H9 (cell line): ENCODE data around the gene ATF5. TPM values are rescaled to one million over a fixed set of nuclear protein-coding genes. Genes with fewer than 3 reads are reported as not detected.

ENCODE experiments used
- DNase-seq: peaks from one replicate; pipeline ENCODE4 v3.0.0-alpha.2; 2017
- H2AFZ ChIP-seq: one replicate; pipeline ENCODE4 v1.6.1; 2013; ENCODE audit warnings: mild to moderate bottlenecking, low read length, control low read depth, moderate library complexity
- H2AK5ac ChIP-seq: 2 replicates; pipeline ENCODE4 v1.6.1; 2013; ENCODE audit warnings: low read length, control low read depth, mixed read lengths; ENCODE audit not compliant: insufficient read length
- H2BK120ac ChIP-seq: one replicate; pipeline ENCODE4 v1.6.1; 2013; ENCODE audit warnings: low read depth, mild to moderate bottlenecking, low read length, control low read depth, inconsistent platforms; ENCODE audit not compliant: poor library complexity, severe bottlenecking
- H2BK12ac ChIP-seq: 2 replicates; pipeline ENCODE4 v1.6.1; 2013; ENCODE audit warnings: low read length, control low read depth, mixed read lengths, low read depth; ENCODE audit not compliant: insufficient read length
- H2BK15ac ChIP-seq: 2 replicates; pipeline ENCODE4 v1.6.1; 2013; ENCODE audit warnings: low read depth, low read length, control low read depth
- H2BK20ac ChIP-seq: one replicate; pipeline ENCODE4 v1.6.1; 2013; ENCODE audit warnings: low read depth, mild to moderate bottlenecking, low read length, control low read depth, inconsistent platforms; ENCODE audit not compliant: poor library complexity, severe bottlenecking
- H2BK5ac ChIP-seq: 2 replicates; pipeline ENCODE4 v1.6.1; 2013; ENCODE audit warnings: low read length, control low read depth, mixed read lengths; ENCODE audit not compliant: insufficient read length
- H3K14ac ChIP-seq: 2 replicates; pipeline ENCODE4 v1.6.1; 2013; ENCODE audit warnings: low read length, control low read depth; ENCODE audit not compliant: insufficient read depth
- H3K18ac ChIP-seq: 2 replicates; pipeline ENCODE4 v1.6.1; 2013; ENCODE audit warnings: low read depth, mild to moderate bottlenecking, mixed read lengths, low read length, control low read depth; ENCODE audit not compliant: insufficient read length
- H3K23ac ChIP-seq: 2 replicates; pipeline ENCODE4 v1.6.1; 2013; ENCODE audit warnings: low read length, control low read depth, mixed read lengths, low read depth; ENCODE audit not compliant: insufficient read length
- H3K23me2 ChIP-seq: 2 replicates; pipeline ENCODE4 v1.6.1; 2013; ENCODE audit warnings: low read depth, mild to moderate bottlenecking, mixed read lengths, low read length, control low read depth; ENCODE audit not compliant: insufficient read length, poor library complexity, severe bottlenecking
- H3K27ac ChIP-seq: 2 replicates; pipeline ENCODE4 v1.5.1; 2013; ENCODE audit warnings: low read length, control low read depth, mixed read lengths, low read depth; ENCODE audit not compliant: insufficient read length
- H3K27me3 ChIP-seq: 2 replicates; pipeline ENCODE4 v1.6.1; 2013; ENCODE audit warnings: low read length, control low read depth, inconsistent platforms; ENCODE audit not compliant: insufficient read depth
- H3K4ac ChIP-seq: 2 replicates; pipeline ENCODE4 v1.6.1; 2013; ENCODE audit warnings: low read depth, mild to moderate bottlenecking, control low read depth, inconsistent platforms, low read length, moderate library complexity
- H3K4me1 ChIP-seq: 2 replicates; pipeline ENCODE4 v1.6.1; 2013; ENCODE audit warnings: low read length, control low read depth, inconsistent platforms; ENCODE audit not compliant: insufficient read depth
- H3K4me2 ChIP-seq: 2 replicates; pipeline ENCODE4 v1.6.1; 2013; ENCODE audit warnings: low read length, control low read depth, mixed read lengths; ENCODE audit not compliant: insufficient read length, insufficient read depth
- H3K56ac ChIP-seq: 2 replicates; pipeline ENCODE4 v1.6.1; 2013; ENCODE audit warnings: low read depth, mild to moderate bottlenecking, mixed read lengths, low read length, control low read depth; ENCODE audit not compliant: insufficient read length
- H3K79me1 ChIP-seq: 2 replicates; pipeline ENCODE4 v1.6.1; 2013; ENCODE audit warnings: low read depth, mild to moderate bottlenecking, moderate library complexity, low read length, control low read depth, inconsistent platforms; ENCODE audit not compliant: insufficient read depth, poor library complexity, severe bottlenecking
- H3K79me2 ChIP-seq: 2 replicates; pipeline ENCODE4 v1.6.1; 2013; ENCODE audit warnings: low read length, control low read depth, inconsistent platforms; ENCODE audit not compliant: insufficient read depth
- H3K9ac ChIP-seq: 2 replicates; pipeline ENCODE4 v1.6.1; 2013; ENCODE audit warnings: low read length, control low read depth, mixed read lengths; ENCODE audit not compliant: insufficient read length; ENCODE audit errors: extremely low read depth
- H3K9me3 ChIP-seq: one replicate; pipeline ENCODE4 v1.6.1; 2013; ENCODE audit warnings: low read depth, low read length, inconsistent platforms; ENCODE audit not compliant: control insufficient read depth
- H3T11ph ChIP-seq: one replicate; pipeline ENCODE4 v1.6.1; 2013; ENCODE audit warnings: mild to moderate bottlenecking, low read length, control low read depth, inconsistent platforms
- H4K20me1 ChIP-seq: one replicate; pipeline ENCODE4 v1.6.1; 2013; ENCODE audit not compliant: control insufficient read depth, insufficient read length, insufficient read depth
- H4K5ac ChIP-seq: 2 replicates; pipeline ENCODE4 v1.6.1; 2013; ENCODE audit warnings: low read depth, mild to moderate bottlenecking, mixed read lengths, low read length, control low read depth; ENCODE audit not compliant: insufficient read length
- H4K8ac ChIP-seq: replicated peaks from 2 replicates; pipeline ENCODE4 v1.6.1; 2013; ENCODE audit warnings: low read length, control low read depth, mixed read lengths, low read depth; ENCODE audit not compliant: insufficient read length
- H4K91ac ChIP-seq: 2 replicates; pipeline ENCODE4 v1.6.1; 2013; ENCODE audit warnings: low read depth, mild to moderate bottlenecking, moderate library complexity, mixed read lengths, low read length, control low read depth; ENCODE audit not compliant: insufficient read length
- H3K27ac Mint-ChIP-seq, 3 experiments: 2 replicates in 2 of 3; 3 replicates in 1 of 3; pipeline ENCODE4 v1.8.0; 2020 to 2021; ENCODE audit warnings: mixed read lengths in 3 of 3, mild to moderate bottlenecking in 1 of 3, moderate library complexity in 1 of 3
- H3K27me3 Mint-ChIP-seq: 2 replicates; pipeline ENCODE4 v1.8.0; 2021; ENCODE audit warnings: low read depth, mild to moderate bottlenecking, moderate library complexity, mixed read lengths
- H3K36me3 Mint-ChIP-seq, 3 experiments: 2 replicates in 2 of 3; 3 replicates in 1 of 3; pipeline ENCODE4 v1.8.0; 2020 to 2021; ENCODE audit warnings: low read depth in 3 of 3, mixed read lengths in 3 of 3; ENCODE audit not compliant: insufficient read depth in 1 of 3
- H3K4me1 Mint-ChIP-seq, 2 experiments: 2 replicates each; pipeline ENCODE4 v1.8.0; 2020; ENCODE audit warnings: mixed read lengths in 2 of 2
- H3K4me3 Mint-ChIP-seq, 2 experiments: 2 replicates in 1 of 2; 3 replicates in 1 of 2; pipeline ENCODE4 v1.8.0; 2020 to 2021; ENCODE audit warnings: mild to moderate bottlenecking in 2 of 2, mixed read lengths in 2 of 2, moderate library complexity in 1 of 2
- H3K9me3 Mint-ChIP-seq, 2 experiments: 2 replicates in 1 of 2; 3 replicates in 1 of 2; pipeline ENCODE4 v1.8.0; 2020; ENCODE audit warnings: mild to moderate bottlenecking in 2 of 2, mixed read lengths in 2 of 2, moderate library complexity in 1 of 2
- CTCF ChIP-seq: fragments of 200-600 bp; sonication (generic); conservative IDR thresholded peaks from 3 replicates; pipeline ENCODE4 v1.8.0; 2021; ENCODE audit warnings: antibody characterized with exemption, mild to moderate bottlenecking
- WGBS: extraction: QIAGEN DNeasy Blood & Tissue Kit; methylation state at CpG from one replicate; pipeline ENCODE4 v1.1.7; 2013; ENCODE audit warnings: missing lambda C conversion rate, low lambda C conversion rate, mixed read lengths; ENCODE audit not compliant: insufficient read length; ENCODE audit errors: extremely low coverage; 5-methylcytosine and 5-hydroxymethylcytosine counted together
- total RNA-seq: library from RNA; stranded (reverse); gene quantifications from 2 replicates; pipeline ENCODE4 v1.2.1, GENCODE V29; 2021

Gene ATF5
- total RNA-seq, 1 experiment from 2014 or later, result 18.5 TPM

DNA sequence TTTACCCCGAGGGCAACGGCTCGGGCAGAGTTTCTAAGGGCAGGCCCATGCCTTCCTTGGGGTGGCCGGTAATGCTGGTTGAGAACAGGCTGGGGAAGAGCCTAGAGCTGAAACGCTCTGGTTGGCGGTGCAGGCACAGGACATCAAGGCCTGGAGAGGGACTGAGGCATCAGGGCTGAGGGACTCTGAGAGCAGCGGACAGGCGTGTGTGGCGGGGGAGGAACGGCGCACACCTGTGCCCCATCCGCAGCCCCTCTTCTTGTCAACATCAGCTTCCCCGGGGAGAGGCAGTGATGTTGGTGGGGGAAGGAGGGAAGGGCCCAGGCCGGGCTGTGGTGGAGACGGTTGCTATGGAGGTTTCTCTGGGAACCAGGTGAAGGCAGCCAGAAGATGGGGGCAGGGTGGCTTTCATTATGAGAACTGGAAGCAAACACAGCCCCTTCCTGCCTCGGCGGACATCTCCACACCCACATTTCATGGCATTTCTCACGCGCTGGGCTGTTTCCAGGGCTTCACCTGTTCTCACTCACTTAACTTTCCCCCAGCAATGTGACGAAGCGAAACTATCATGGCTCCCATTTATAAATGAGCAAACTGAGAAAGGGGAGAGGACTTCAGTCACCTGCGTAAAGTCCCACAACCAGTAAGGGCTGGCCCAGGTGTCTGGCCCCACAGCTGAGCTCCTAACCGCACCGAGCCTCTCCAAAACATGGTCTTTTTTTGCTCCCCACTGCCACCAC lies 8.2 kb upstream of the ATF5 start:
- H3K4me3 Mint-ChIP-seq, result no peak overlapping the region
- H3K9me3 Mint-ChIP-seq, result no peaks in the 10 kb centered on the region

More for the DNA sequence above, 8.2 kb upstream of the ATF5 start:
- H3K4me2 ChIP-seq, result no peak overlapping the region
- no peak overlapping the region for H4K5ac ChIP-seq
- no peak overlapping the region for H2BK15ac ChIP-seq
- H3K27ac ChIP-seq, result no peak overlapping the region
- H3K4me1 ChIP-seq, result no peaks in the 10 kb centered on the region
- no peak overlapping the region for H2BK20ac ChIP-seq
- no peak overlapping the region for H3K56ac ChIP-seq
- WGBS, result no CpG with 5 or more reads among the region's 24 CpGs
- H3K36me3 Mint-ChIP-seq, result peaks cover 54 to 88% (median 82%) of the 10 kb centered on the region in 3 experiments
- H2AK5ac ChIP-seq, result no peak overlapping the region
- no peaks in the 10 kb centered on the region for H3K27me3 Mint-ChIP-seq
- H2BK120ac ChIP-seq, result no peak overlapping the region
- no peak for TF ChIP-seq CTCF
- no peak overlapping the region for H4K8ac ChIP-seq
- H3K4me1 Mint-ChIP-seq, result peaks cover 25 to 51% of the 10 kb centered on the region in 2 experiments
- peaks cover 4% of the 10 kb centered on the region for H4K20me1 ChIP-seq
- H3K18ac ChIP-seq, result no peak overlapping the region
- H3T11ph ChIP-seq, result no peak overlapping the region
- H3K27ac Mint-ChIP-seq, result peak overlapping the region; percentile 81 to 93 (median 91); a peak in 6 of 7 replicates
- H3K79me2 ChIP-seq, result peaks cover 27% of the 10 kb centered on the region; the same call in 1 of the 2 replicates
- no peaks in the 10 kb centered on the region for H3K23me2 ChIP-seq
- no peaks in the 10 kb centered on the region for H3K9me3 ChIP-seq
- no peak overlapping the region for H3K9ac ChIP-seq
- no peak overlapping the region for H2BK5ac ChIP-seq
- no peaks in the 10 kb centered on the region for H3K27me3 ChIP-seq
- H3K23ac ChIP-seq, result no peak overlapping the region
- H3K4ac ChIP-seq, result no peak overlapping the region
- H2BK12ac ChIP-seq, result no peak overlapping the region
- peaks cover 6% of the 10 kb centered on the region for H3K79me1 ChIP-seq
- H4K91ac ChIP-seq, result no peak overlapping the region
- DNase-seq, result no peak
- H3K14ac ChIP-seq, result no peak overlapping the region; the same call in 1 of the 2 replicates
- no peak overlapping the region for H2AFZ ChIP-seq
